Gastroesophageal sphincter (tissue), 4 donors: ENCODE measurements around the gene DCTN3. TPM values are rescaled to one million over a fixed set of nuclear protein-coding genes. Genes with fewer than 3 reads are reported as not detected.

Experiments
- ATAC-seq: fragments of 150-250 bp; one replicate; pipeline ENCODE4 v1.9.1; 2016; ENCODE audit warnings: mild to moderate bottlenecking, moderate library complexity
- H3K27ac ChIP-seq, 4 donors: fragments of 200-600 bp; sonication (generic) in 3 of 4; 1 replicate in 3 of 4; 2 replicates in 1 of 4; pipeline ENCODE4 v1.5.1; 2016 to 2019
- H3K27me3 ChIP-seq: fragments of 200-600 bp; sonication (generic); one replicate; pipeline ENCODE4 v1.5.1; 2019
- H3K36me3 ChIP-seq, 2 donors: fragments of 200-600 bp; sonication (generic); one replicate each; pipeline ENCODE4 v1.5.1; 2019; ENCODE audit warnings: control low read depth in 1 of 2
- H3K4me1 ChIP-seq, 3 donors: fragments of 200-600 bp; sonication (generic); 1 replicate in 2 of 3; 2 replicates in 1 of 3; pipeline ENCODE4 v1.5.1; 2016 to 2019; ENCODE audit warnings: control low read depth in 2 of 3
- H3K4me3 ChIP-seq, 2 donors: fragments of 200-600 bp; sonication (generic); one replicate each; pipeline ENCODE4 v1.5.1; 2019; ENCODE audit warnings: mild to moderate bottlenecking in 1 of 2, moderate library complexity in 1 of 2
- H3K9me3 ChIP-seq, 3 donors: fragments of 200-600 bp; sonication (generic); one replicate each; pipeline ENCODE4 v1.5.1; 2017 to 2019; ENCODE audit warnings: control low read depth in 2 of 3
- CTCF ChIP-seq, 4 experiments: fragments of 200-600 bp in 2 of 4; fragments of 450-650 bp in 2 of 4; sonication (generic) in 1 of 4; IDR thresholded peaks; one replicate each; pipeline ENCODE4 v1.5.1; 2017 to 2019; ENCODE audit warnings: antibody characterized with exemption in 4 of 4, mild to moderate bottlenecking in 2 of 4, moderate library complexity in 2 of 4
- EP300 ChIP-seq: sonication (generic); formaldehyde crosslinking; IDR thresholded peaks from one replicate; pipeline ENCODE4 v1.6.1; 2017; ENCODE audit warnings: antibody characterized with exemption, mild to moderate bottlenecking
- POLR2A ChIP-seq, 2 donors: fragments of 450-650 bp; IDR thresholded peaks; one replicate each; pipeline ENCODE4 v1.6.1; 2017; ENCODE audit warnings: antibody characterized with exemption in 2 of 2, mild to moderate bottlenecking in 2 of 2, moderate library complexity in 1 of 2
- POLR2AphosphoS5 ChIP-seq: sonication (generic); formaldehyde crosslinking; IDR thresholded peaks from one replicate; pipeline ENCODE4 v1.6.1; 2017; ENCODE audit warnings: antibody characterized with exemption
- WGBS, 2 donors: methylation state at CpG; one replicate each; pipeline ENCODE4 v1.1.5; 2018; ENCODE audit warnings: low coverage in 1 of 2; 5-methylcytosine and 5-hydroxymethylcytosine counted together
- total RNA-seq, 4 donors: library from RNA; depleted of rRNA; stranded (reverse); fragments of >200 nt; gene quantifications; one replicate each; pipeline ENCODE4 v1.1.0, GENCODE V29; 2016

The DCTN3 gene
- total RNA-seq, 4 donors from 2014 or later = 80.5 to 136 (median 98.7) TPM

DNA sequence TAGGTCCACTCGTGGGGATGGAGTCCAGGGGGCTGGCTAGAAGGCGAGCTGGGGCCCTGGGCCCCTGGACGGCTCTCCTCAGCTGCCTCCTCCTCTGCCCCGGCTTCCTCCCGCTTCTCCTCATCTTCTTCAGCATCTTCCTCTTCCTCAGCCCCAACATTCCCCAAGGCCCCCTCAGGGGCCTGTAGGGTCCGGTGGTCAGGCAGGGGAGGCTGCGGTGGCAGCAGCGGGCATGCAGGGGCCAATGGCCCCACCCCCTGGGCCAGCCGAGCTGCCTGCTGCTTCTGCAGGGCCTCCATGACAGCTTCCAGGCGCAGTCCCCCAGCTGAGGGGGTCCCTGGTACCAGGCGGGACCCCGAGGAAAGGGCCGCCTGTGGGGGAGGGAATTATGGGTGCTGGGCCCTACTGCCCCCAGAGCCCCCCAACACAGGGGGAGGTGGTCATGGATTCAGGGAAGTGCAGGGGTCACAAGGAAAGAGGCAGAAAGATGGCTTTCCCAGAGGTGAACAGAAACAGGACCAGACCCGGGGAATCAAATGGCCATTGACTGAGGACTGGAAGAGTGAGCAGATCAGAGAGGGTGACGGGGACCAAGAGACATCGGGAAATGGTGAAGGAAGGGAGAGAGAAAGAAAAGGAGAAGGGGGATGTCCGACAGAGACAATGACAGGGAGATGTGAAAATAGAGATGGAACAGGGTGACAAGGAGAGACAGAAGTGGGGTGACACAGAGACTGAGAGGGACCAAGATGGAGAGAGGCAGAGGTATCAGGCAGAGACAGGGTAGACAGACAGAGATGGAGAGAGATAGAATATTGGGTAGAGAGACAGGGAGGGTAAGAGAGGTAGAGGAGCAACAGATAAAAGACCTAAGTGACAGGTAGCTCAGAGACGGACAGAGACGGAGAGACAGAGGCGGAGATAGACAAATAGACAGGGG is 7.7 kb upstream of the DCTN3 start:
- Histone ChIP-seq H3K36me3 (no peaks in the 10 kb centered on the region), H3K27me3 (peaks cover 79% of the 10 kb centered on the region), H3K27ac (no peak overlapping the region), H3K4me3 (peak overlapping the region in 1 of 2 donors; percentile 53), H3K4me1 (peaks cover 0 to 37% (median 11%) of the 10 kb centered on the region in 3 donors), H3K9me3 (no peaks in the 10 kb centered on the region)
- no peak for TF ChIP-seq POLR2AphosphoS5
- TF ChIP-seq EP300 = no peak
- TF ChIP-seq CTCF (IDR thresholded peaks at IDR 0.05) = no peak
- no peak for TF ChIP-seq POLR2A (IDR thresholded peaks at IDR 0.05)
- no peak for ATAC-seq
- WGBS, 2 donors = 20 to 23% methylated on average over 4 to 9 of the region's 20 CpGs

DNA sequence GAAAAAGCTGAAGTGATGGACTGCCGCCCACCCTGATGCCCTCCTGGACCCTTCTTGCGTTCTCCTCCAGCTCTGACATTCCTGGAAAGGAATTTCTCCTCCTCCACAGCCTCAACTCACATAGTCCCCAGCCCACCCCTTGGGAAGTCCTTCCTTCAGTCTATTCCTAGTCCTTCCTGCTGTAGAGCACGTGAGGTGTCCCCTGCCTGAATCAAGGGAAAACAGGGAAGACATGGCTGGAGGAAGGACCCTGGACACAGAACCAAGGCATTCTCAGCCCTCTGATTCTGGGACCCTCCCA is 4.8 kb upstream of the DCTN3 start:
- no peak overlapping the region for H3K4me3 ChIP-seq
- no peaks in the 10 kb centered on the region for H3K36me3 ChIP-seq
- H3K27me3 ChIP-seq = peaks cover 89% of the 10 kb centered on the region
- H3K27ac ChIP-seq = no peak overlapping the region
- ATAC-seq = no peak
- 100% methylated on average over 1 of the region's 3 CpGs; no CpG with 5 or more reads in 1 of the 2 donors for WGBS, 2 donors
- H3K9me3 ChIP-seq = no peaks in the 10 kb centered on the region
- TF ChIP-seq CTCF (IDR thresholded peaks at IDR 0.05) (no peak), POLR2A (IDR thresholded peaks at IDR 0.05) (no peak), EP300 (no peak), POLR2AphosphoS5 (no peak)
- H3K4me1 ChIP-seq = peaks cover 0 to 43% (median 11%) of the 10 kb centered on the region in 3 donors

GRCh38 chr9:34624475-34625185 is 4.3 kb upstream of the DCTN3 start:
- Histone ChIP-seq H3K9me3 (no peaks in the 10 kb centered on the region), H3K4me3 (no peak overlapping the region), H3K36me3 (no peaks in the 10 kb centered on the region), H3K27me3 (peaks cover 84% of the 10 kb centered on the region), H3K27ac (no peak overlapping the region), H3K4me1 (peaks cover 0 to 47% (median 12%) of the 10 kb centered on the region in 3 donors)
- TF ChIP-seq POLR2A (IDR thresholded peaks at IDR 0.05) = no peak
- TF ChIP-seq CTCF (IDR thresholded peaks at IDR 0.05) = no peak
- no peak for TF ChIP-seq EP300
- TF ChIP-seq POLR2AphosphoS5 = no peak
- ATAC-seq = no peak
- WGBS, 2 donors = 17 to 18% methylated on average over 3 to 7 of the region's 39 CpGs

DNA sequence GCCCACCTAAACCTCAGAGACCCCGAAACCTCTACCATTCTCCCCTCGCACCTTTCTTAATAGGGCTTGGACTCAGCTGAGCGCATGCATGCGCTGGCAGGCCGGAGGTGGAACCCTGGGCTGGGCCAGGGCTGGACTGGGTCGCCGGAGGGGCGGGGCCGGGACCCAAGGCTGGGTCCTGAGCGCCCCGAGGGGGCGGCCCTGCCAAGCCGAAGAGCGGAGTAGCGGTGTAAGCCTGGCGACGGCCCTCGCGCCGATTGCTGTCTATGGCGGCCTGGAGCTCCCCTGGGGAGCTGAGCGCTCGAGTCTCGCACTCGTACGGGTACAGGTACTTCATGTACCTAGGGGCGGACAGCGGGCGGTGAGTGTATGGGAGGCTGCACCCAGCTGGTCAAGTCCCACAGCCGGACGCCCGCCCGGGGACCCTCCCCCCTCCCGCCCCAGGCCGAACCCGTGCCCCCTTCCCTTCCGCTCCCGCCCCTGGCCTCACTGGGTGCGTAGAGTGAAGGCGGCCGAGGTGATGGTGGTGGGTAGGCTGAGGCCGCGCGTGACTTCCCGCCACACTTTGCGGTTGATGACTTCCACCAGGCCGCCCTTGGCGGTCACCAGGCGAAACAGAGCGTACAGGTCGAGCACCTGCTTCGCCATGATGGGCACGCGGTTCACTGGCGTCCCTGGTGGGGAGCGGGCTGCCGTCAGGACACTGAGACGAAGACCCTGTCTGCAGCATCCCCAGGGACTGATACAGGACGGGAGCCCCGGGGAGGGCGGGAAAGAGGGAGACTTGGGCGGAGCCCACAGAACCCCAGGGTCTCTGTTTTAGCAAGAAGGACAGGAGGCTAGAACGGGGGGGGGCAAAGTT is 3.3 kb upstream of the DCTN3 start:
- H3K36me3 ChIP-seq = peaks cover 0 to under 1% of the 10 kb centered on the region in 2 donors
- peaks cover 0 to 48% (median 14%) of the 10 kb centered on the region in 3 donors for H3K4me1 ChIP-seq
- WGBS, 2 donors = 8 to 17% methylated on average over 1 to 11 of the region's 63 CpGs

More for the DNA sequence above, 3.3 kb upstream of the DCTN3 start:
- TF ChIP-seq POLR2A (IDR thresholded peaks at IDR 0.05) (no peak), CTCF (IDR thresholded peaks at IDR 0.05) (no peak), POLR2AphosphoS5 (no peak), EP300 (no peak)
- no peaks in the 10 kb centered on the region for H3K9me3 ChIP-seq
- no peak overlapping the region for H3K27ac ChIP-seq
- no peak for ATAC-seq
- H3K4me3 ChIP-seq = peak overlapping the region in 1 of 2 donors; percentile 4
- H3K27me3 ChIP-seq = peaks cover 73% of the 10 kb centered on the region
